Ovary (tissue), 3 donors: ENCODE data around the gene ARFGAP1.

Source experiments
- CTCF ChIP-seq, 3 donors: fragments of 450-650 bp in 2 of 3; fragments of 200-600 bp in 1 of 3; IDR thresholded peaks; one replicate each; pipeline versions ENCODE4 v1.5.1 to v1.8.0; 2016 to 2022; ENCODE audit warnings: antibody characterized with exemption in 3 of 3, mild to moderate bottlenecking in 1 of 3
- POLR2A ChIP-seq: fragments of 450-650 bp; IDR thresholded peaks from one replicate; pipeline ENCODE4 v1.6.1; 2017; ENCODE audit warnings: antibody characterized with exemption, mild to moderate bottlenecking, moderate library complexity
- donor health status: DM: no; HTN: no; CAD: no.

- TF ChIP-seq POLR2A (no peak), CTCF (IDR thresholded peaks at IDR 0.05) (no peak)
These were observed 54.7 kb downstream of the ARFGAP1 start for GRCh38 chr20:63327231-63327745.
